GM18508 (cell line): ENCODE data around the gene ALKBH8.
A peak's percentile ranks its signal among the peaks of the same experiment; 100 is the strongest.
"Not testable (repeated sequence)": the region's sequence is repeated elsewhere in the genome, so short reads cannot be mapped to it uniquely, and the experiment has no call there.

Source experiments
- ATAC-seq: cut with Tn5 transposase; IDR thresholded peaks from one replicate; pipeline ENCODE4 v1.9.1; 2021; ENCODE audit warnings: moderate number of reproducible peaks; ENCODE audit not compliant: insufficient read depth, unreplicated experiment

The ALKBH8 gene

GRCh38 chr11:107565219-107565937, at the start of gene ALKBH8:
Gene ALKBH8 (minus strand): TSS chr11:107565735. CDS start chr11:107560893, 4,842 bp downstream.
- peak; percentile 48 for ATAC-seq

- ATAC-seq: no peak
These were observed 46.9 kb upstream of the ALKBH8 start for GRCh38 chr11:107612445-107612844.

- no peak for ATAC-seq
These were observed 44.1 kb upstream of the ALKBH8 start for GRCh38 chr11:107609400-107610218.

- no peak for ATAC-seq
These were observed 43.3 kb upstream of the ALKBH8 start for GRCh38 chr11:107608809-107609208.

GRCh38 chr11:107606141-107606540, 40.6 kb upstream of the ALKBH8 start:
- no peak for ATAC-seq

- no peak for ATAC-seq
These were observed 39.8 kb upstream of the ALKBH8 start for GRCh38 chr11:107605061-107606006.

DNA sequence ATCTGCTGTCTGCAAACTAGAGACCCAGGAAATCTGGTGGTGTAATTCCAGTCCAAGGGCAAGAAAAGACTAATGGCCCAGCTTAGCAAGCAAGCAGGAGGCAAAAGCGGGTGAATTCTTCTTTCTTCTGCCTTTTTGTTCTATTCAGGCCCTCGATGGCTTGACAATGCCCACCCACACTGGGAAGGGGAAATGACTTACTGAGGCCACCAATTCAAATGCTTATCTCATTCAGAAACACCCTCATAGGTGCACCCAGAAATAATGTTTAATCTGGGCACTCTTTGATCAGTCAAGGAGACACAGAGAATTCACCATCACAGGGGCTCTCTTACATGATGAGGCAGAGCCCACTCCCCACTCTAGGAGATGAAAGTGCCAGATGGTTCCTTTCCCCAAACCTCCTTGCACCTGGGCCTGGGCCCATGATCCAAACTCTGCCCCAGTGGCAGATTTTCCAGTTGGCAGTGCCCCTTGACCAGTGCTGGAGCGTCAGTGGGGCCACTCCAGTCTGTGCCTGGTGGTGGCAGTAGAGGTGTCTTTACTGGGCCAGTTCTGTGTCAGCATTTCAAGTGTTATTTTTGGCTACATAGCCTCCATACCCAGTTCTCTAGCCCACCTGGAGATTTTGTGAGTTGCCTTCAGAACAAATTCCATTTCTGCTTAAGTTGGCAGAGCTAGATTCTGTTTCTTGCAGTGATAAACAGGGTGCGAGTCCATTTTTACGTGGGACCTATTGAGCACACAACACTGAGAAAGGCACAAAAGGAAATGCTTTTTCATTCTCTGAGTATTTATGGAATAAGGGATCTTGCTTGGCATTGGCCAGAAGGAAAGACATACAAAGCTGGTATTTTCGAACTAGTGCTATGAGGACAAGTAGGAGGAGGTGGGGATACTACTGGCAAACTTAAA, 32.9 kb upstream of the ALKBH8 start:
- ATAC-seq: no peak

DNA sequence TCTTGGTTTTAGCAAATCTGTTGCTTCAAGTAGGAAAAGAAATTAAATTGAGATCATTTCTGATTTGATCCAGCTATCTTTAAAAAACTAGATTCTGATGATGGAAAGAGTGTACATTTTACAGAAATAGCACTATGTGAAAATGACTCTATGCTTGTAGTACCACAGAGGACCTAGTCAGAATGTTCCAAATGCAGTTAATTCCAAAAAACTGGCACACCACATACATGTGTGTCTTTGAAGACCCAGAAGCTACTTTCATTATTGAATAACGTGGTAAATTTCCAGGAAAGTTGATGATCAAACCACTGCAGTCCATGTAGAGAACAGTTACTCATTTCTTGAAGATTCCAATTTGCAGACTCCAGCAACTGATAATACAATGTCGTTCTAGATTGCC, 29.2 kb upstream of the ALKBH8 start:
- no peak for ATAC-seq

DNA sequence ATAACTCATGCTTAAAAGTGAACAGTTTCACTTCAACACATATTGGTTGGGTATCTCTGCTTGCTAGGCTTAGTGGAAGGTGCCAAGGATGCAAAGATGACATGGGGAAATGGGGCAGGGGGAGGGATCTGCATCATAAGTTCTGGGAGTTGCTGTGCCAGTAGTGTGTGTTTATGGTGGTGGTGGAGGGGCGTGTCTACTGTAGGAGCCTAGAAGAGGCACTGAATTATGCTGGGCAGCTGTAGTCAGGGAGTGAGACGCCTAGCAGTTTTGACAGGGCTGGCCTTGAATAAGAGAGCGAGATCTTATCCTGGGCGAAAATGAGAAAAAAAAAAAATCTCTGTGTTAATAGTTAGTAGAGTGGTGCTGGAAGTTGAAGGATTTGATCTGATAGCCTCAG, 28.4 kb upstream of the ALKBH8 start:
- ATAC-seq: no peak

DNA sequence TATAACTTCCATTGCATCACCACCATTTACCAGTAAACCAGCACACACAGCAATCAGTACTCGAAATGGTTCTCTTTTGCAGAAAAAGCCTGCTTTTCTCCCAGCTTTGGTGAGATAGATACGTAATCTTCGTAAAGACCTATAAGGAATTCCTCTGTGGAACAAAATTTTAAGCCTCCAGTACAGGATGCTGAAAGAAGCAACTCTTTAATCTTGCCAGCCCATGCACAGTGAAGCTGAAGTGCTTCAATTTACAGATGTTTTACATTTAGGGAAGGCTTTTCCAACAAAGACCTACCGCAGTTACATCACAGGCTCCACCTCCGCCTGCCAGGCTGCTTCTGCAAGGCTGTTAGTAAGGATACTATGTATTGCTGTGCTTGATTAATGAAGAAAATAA, 27.3 kb upstream of the ALKBH8 start:
- ATAC-seq: no peak

DNA sequence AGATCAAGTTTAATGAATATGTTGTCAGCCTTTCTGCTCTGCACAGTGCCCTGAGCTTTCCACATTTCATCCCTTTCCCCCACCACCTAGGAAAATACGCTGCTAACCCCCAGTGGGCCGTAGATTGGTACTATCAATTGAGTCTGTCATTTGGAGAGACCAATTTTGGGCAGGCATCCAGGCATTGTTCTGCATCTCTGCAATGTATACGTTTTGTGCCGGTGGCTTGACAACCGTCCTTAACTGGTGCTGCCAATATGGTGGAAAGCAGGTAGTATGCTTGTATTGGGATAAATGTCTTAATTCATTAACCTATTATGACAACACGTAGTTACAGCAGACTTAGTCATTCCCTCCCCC, 26.7 kb upstream of the ALKBH8 start:
- ATAC-seq: no peak

DNA sequence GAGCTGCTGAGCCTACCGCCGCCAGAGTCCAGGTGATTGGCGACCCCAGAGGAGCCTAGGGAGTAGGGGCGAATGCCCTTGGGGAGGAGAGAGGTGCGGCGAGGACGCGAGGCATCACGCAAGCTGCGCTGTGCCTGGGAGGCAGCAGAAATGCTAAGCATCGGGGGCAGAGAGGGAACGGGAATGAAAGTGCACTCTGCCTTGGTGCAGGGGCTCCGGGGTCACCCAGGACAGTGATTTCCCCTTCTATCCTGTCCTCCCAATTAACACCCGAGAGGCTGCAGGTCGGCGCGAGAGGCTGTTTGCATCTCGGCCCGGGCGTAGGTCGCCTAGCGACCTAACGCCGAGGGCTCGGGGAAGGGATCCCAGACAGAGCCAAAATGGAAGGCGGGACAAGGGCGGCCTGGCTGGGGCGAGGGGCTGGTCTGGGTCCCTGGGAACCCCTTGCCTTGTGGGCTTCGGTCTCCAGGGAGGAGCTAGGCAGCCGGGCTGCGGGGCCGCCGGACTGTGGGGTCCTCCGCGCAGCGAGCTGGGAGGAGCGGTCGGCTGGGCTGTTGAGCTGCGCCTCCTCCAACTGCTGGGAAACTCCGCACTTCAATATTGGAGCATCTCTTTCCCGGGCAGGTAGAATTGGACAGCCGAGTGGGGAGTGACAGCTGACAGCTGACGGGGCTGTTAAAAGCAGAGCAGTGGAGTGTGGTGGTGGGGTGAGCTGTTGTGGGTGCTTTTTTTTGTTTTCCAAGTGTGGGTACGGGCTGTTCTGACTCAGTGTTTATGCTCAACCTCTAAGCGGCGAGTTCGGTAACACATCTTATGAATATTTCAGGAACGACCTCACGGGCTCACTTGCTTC, 26.1 kb upstream of the ALKBH8 start:
- no peak for ATAC-seq

GRCh38 chr11:107590460-107591377, 25.2 kb upstream of the ALKBH8 start, which contains the start of gene ELMOD1:
Gene ELMOD1 (plus strand): TSS chr11:107591147. CDS start chr11:107618190, 27,043 bp downstream.
- ATAC-seq: no peak

DNA sequence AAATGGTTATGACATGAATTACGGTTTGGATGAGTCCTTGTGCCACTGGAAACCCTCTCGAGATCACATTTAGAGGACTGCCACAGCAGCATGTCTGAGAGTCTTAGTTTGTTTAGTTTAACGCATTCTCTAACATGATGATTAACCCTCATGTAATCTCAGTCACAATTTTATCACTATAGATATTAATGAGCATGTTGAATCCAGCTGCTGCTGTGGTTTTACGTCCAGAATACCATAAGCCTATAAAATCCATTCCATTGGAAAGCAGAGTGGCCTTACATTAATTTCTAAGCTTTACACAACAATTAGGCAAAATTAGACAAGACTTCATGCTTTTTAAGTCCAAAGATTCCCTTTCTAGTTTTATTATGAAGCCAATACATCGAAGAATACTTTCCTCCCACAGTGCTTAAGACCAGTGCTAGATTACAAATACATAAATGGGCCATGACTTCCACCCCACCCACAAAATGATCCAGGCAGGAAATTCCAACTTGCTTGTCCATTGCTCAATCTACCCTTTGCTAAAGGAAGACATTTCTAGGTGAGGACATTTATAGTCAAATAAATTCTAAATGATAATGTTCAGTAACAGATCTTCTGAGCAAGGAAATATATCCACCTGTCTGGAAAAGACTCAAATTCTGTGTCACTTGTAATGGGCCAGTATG, 21.9 kb upstream of the ALKBH8 start:
- ATAC-seq: no peak

GRCh38 chr11:107583629-107584195, 18.2 kb upstream of the ALKBH8 start:
- no peak for ATAC-seq

- ATAC-seq: no peak
These were observed 15.6 kb upstream of the ALKBH8 start for GRCh38 chr11:107581147-107581546.

DNA sequence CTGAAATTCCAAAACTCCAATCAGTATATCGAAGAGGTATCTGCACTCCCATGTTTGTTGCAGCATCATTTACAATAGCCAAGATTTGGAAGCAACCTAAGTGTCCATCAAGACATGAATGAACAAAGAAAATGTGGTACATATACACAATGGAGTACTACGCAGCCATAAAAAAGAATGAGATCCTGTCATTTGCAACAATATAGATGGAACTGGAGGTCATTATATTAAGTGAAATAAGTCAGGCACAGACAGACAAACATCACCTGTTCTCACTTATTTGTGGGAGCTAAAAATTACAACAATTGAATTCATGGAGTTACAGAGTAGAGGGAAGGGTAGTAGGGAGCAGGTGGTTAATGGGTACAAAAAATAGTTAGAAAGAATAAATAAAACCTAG, 13.6 kb upstream of the ALKBH8 start:
- ATAC-seq: not testable (repeated sequence)
